Right atrium auricular region (tissue), 2 donors: ENCODE measurements around the gene PUS1. TPM values are rescaled to one million over a fixed set of nuclear protein-coding genes. Genes with fewer than 3 reads are reported as not detected.
"Not testable (repeated sequence)": the region's sequence is repeated elsewhere in the genome, so short reads cannot be mapped to it uniquely, and the experiment has no call there.

Experiments used
- DNase-seq: peaks from one replicate; pipeline ENCODE4 v3.0.0-alpha.2; 2019; ENCODE audit warnings: low spot score
- H3K27ac ChIP-seq, 2 donors: fragments of 200-600 bp; sonication (generic); 1 replicate in 1 of 2; 2 replicates in 1 of 2; pipeline ENCODE4 v1.5.1; 2016 to 2019
- H3K27me3 ChIP-seq, 2 donors: fragments of 200-600 bp; sonication (generic); one replicate each; pipeline versions ENCODE4 v1.5.1 to v1.6.0; 2017 to 2019
- H3K36me3 ChIP-seq: fragments of 200-600 bp; sonication (generic); one replicate; pipeline ENCODE4 v1.5.1; 2016
- H3K4me1 ChIP-seq, 2 donors: fragments of 200-600 bp; sonication (generic); one replicate each; pipeline versions ENCODE4 v1.5.1 to v1.6.0; 2017 to 2019
- H3K4me3 ChIP-seq, 2 donors: fragments of 200-600 bp; sonication (generic); 1 replicate in 1 of 2; 2 replicates in 1 of 2; pipeline ENCODE4 v1.5.1; 2017 to 2019; ENCODE audit warnings: mild to moderate bottlenecking in 1 of 2, moderate library complexity in 1 of 2
- H3K9me3 ChIP-seq, 2 donors: fragments of 200-600 bp; sonication (generic); one replicate each; pipeline ENCODE4 v1.5.1; 2019
- CTCF ChIP-seq, 2 donors: fragments of 200-600 bp; sonication (generic); IDR thresholded peaks; one replicate each; pipeline ENCODE4 v1.5.1; 2019; ENCODE audit warnings: antibody characterized with exemption in 2 of 2
- total RNA-seq, 2 donors: library from RNA; depleted of rRNA; stranded (reverse); fragments of >200 nt; gene quantifications; one replicate each; pipeline ENCODE4 v1.1.0, GENCODE V29; 2016

Gene PUS1
- total RNA-seq, 2 donors from 2014 or later: 5.0 to 10.3 TPM

GRCh38 chr12:131948166-131948712 lies 19.2 kb downstream of the PUS1 start:
- Histone ChIP-seq H3K4me3 (no peak overlapping the region), H3K36me3 (peaks cover 6% of the 10 kb centered on the region), H3K27ac (no peak overlapping the region), H3K4me1 (peaks cover 0 to 27% of the 10 kb centered on the region in 2 donors), H3K27me3 (no peaks in the 10 kb centered on the region), H3K9me3 (no peaks in the 10 kb centered on the region)
- no peak for TF ChIP-seq CTCF (IDR thresholded peaks at IDR 0.05)
- peak; percentile 47 for DNase-seq

- peak; percentile 59 for DNase-seq
- H3K27ac ChIP-seq: peak overlapping the region; percentile 74 to 76
- H3K27me3 ChIP-seq, H3K9me3 ChIP-seq, H3K36me3 ChIP-seq: not testable (repeated sequence)
- peaks cover 0 to 27% of the 10 kb centered on the region in 2 donors for H3K4me1 ChIP-seq
- peak overlapping the region in 1 of 2 donors; percentile 70 for H3K4me3 ChIP-seq
These were observed 19.8 kb downstream of the PUS1 start for GRCh38 chr12:131948713-131949430.

- H3K27ac ChIP-seq: peak within 1 kb of the TSS; percentile 74 to 76
- H3K27me3 ChIP-seq: no peaks in the 10 kb centered on the region
- H3K36me3 ChIP-seq: peaks cover 2% of the 10 kb centered on the region
- peak; percentile 94 for DNase-seq
- no peaks in the 10 kb centered on the region for H3K9me3 ChIP-seq
- peak; percentile 53 to 82 for TF ChIP-seq CTCF (IDR thresholded peaks at IDR 0.05)
- peak within 1 kb of the TSS; percentile 70 to 82 for H3K4me3 ChIP-seq
- peaks cover 0 to 27% of the 10 kb centered on the region in 2 donors for H3K4me1 ChIP-seq
These were observed 20.5 kb downstream of the PUS1 start, which contains the start of gene EP400 for GRCh38 chr12:131949431-131950181. TSS of gene EP400 (plus strand) at chr12:131949942. CDS start at chr12:131960620, 10,678 bp downstream.

GRCh38 chr12:131950182-131950913 lies 21.3 kb downstream of the PUS1 start:
- H3K4me1 ChIP-seq: peaks cover 0 to 27% of the 10 kb centered on the region in 2 donors
- peak overlapping the region; percentile 74 to 76 for H3K27ac ChIP-seq
- peak overlapping the region; percentile 70 to 82 for H3K4me3 ChIP-seq
- no peak for TF ChIP-seq CTCF (IDR thresholded peaks at IDR 0.05)
- no peaks in the 10 kb centered on the region for H3K36me3 ChIP-seq
- no peaks in the 10 kb centered on the region for H3K9me3 ChIP-seq
- H3K27me3 ChIP-seq: no peaks in the 10 kb centered on the region
- peak; percentile 56 for DNase-seq

GRCh38 chr12:131953810-131954209 lies 24.7 kb downstream of the PUS1 start:
- not testable (repeated sequence) for H3K36me3 ChIP-seq, H3K9me3 ChIP-seq, H3K27ac ChIP-seq, H3K27me3 ChIP-seq, H3K4me3 ChIP-seq
- peak; percentile 7 for DNase-seq
- peaks cover 0 to 37% of the 10 kb centered on the region in 2 donors for H3K4me1 ChIP-seq

- H3K27me3 ChIP-seq, H3K4me3 ChIP-seq, H3K27ac ChIP-seq, H3K36me3 ChIP-seq, DNase-seq, H3K9me3 ChIP-seq: not testable (repeated sequence)
- peaks cover 0 to 39% of the 10 kb centered on the region in 2 donors for H3K4me1 ChIP-seq
These were observed 25.4 kb downstream of the PUS1 start for GRCh38 chr12:131954460-131954859.
